Fibroblast of lung (primary cell): Measurements from ENCODE around the gene CDCP1.

Experiments
- EZH2 ChIP-seq: IDR thresholded peaks from 2 replicates; pipeline ENCODE4 v1.5.1; 2012; ENCODE audit warnings: low read length, control low read depth, mild to moderate bottlenecking; ENCODE audit errors: missing control alignments
- TF ChIP-seq, protein P1 (sequence below), 2 donors: IDR thresholded peaks in 1 of 2; conservative IDR thresholded peaks in 1 of 2; 1 replicate in 1 of 2; 2 replicates in 1 of 2; pipeline ENCODE4 v1.5.1; 2011 to 2012; ENCODE audit warnings: low read length in 2 of 2, control low read depth in 1 of 2, inconsistent platforms in 1 of 2, low read depth in 1 of 2, mild to moderate bottlenecking in 1 of 2

DNA sequence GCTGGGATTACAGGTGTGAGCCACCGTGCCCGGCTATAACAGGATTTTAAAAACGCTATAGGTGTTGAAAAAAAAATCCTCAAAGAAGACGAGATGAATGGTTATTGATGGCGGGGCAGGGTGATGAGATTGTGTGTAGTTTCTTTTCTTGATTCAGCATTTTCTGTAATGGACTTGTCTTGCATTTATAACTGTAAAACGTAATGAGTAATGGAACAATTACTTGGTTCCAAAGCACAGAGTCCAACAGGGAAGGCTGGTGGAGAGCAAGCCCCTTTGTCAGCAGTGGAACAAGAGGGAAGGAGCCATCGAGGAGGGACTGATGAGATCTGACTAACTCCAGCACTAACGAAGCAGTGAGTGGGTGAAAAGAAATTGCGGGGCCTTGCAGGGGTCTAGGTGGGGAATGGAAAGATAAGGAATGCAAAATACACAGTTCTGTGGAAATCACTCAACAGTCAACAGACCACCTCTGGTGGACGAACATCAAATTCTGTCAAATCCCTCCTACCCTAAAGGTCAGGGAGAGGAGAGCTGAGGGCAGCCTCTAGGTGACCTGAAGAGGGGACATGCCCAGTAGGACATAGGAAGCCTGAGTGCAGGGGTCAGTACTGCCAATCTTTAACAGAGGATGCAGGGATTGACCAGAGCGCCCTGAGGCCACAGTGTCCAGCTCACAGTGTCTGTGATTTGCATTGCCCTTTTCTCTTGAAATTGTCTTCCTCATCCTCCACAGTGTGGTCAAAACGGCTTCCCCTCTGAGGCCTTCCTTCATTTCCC, 23.1 kb upstream of the CDCP1 start:
- no peak for TF ChIP-seq EZH2
- TF ChIP-seq, protein P1, sequence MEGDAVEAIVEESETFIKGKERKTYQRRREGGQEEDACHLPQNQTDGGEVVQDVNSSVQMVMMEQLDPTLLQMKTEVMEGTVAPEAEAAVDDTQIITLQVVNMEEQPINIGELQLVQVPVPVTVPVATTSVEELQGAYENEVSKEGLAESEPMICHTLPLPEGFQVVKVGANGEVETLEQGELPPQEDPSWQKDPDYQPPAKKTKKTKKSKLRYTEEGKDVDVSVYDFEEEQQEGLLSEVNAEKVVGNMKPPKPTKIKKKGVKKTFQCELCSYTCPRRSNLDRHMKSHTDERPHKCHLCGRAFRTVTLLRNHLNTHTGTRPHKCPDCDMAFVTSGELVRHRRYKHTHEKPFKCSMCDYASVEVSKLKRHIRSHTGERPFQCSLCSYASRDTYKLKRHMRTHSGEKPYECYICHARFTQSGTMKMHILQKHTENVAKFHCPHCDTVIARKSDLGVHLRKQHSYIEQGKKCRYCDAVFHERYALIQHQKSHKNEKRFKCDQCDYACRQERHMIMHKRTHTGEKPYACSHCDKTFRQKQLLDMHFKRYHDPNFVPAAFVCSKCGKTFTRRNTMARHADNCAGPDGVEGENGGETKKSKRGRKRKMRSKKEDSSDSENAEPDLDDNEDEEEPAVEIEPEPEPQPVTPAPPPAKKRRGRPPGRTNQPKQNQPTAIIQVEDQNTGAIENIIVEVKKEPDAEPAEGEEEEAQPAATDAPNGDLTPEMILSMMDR (conservative IDR thresholded peaks at IDR 0.05 in 1 of 2, IDR thresholded peaks at IDR 0.05 in 1 of 2; ENCODE audit: low read depth in 1 of 2, low read length in 2 of 2): no peak
